CD4-positive, alpha-beta T cell treated with Interleukin-17A for 1 hour (primary cell): ENCODE measurements around the gene PPT1.

ENCODE experiments used
- DNase-seq: peaks from one replicate; pipeline ENCODE4 v3.0.0-alpha.2; 2020

Gene PPT1

GRCh38 chr1:40096977-40097782 lies at the start of gene PPT1:
Gene PPT1 (minus strand): TSS chr1:40097252. CDS start chr1:40097238, 14 bp downstream.
- DNase-seq, result peak; percentile 76

GRCh38 chr1:40143891-40144575 lies 47.0 kb upstream of the PPT1 start:
- DNase-seq, result peak; percentile 79

GRCh38 chr1:40141878-40142535 lies 45.0 kb upstream of the PPT1 start:
- DNase-seq, result no peak

GRCh38 chr1:40140211-40140973 lies 43.3 kb upstream of the PPT1 start:
- no peak for DNase-seq

GRCh38 chr1:40133839-40134238 lies 36.8 kb upstream of the PPT1 start:
- no peak for DNase-seq

- no peak for DNase-seq
Observed at GRCh38 chr1:40133312-40133665, 36.2 kb upstream of the PPT1 start.

GRCh38 chr1:40132383-40133311 lies 35.6 kb upstream of the PPT1 start:
- DNase-seq, result no peak

GRCh38 chr1:40130892-40131291 lies 33.8 kb upstream of the PPT1 start:
- no peak for DNase-seq

GRCh38 chr1:40122855-40123254 lies 25.8 kb upstream of the PPT1 start:
- no peak for DNase-seq

- no peak for DNase-seq
Observed at GRCh38 chr1:40120128-40120527, 23.1 kb upstream of the PPT1 start.

- DNase-seq, result no peak
Observed at GRCh38 chr1:40114400-40114799, 17.3 kb upstream of the PPT1 start.

GRCh38 chr1:40110389-40110788 lies 13.3 kb upstream of the PPT1 start:
- DNase-seq, result no peak

- DNase-seq, result no peak
Observed at GRCh38 chr1:40107290-40107959, 10.4 kb upstream of the PPT1 start.

GRCh38 chr1:40105028-40105427 lies 8.0 kb upstream of the PPT1 start:
- DNase-seq, result no peak

- no peak for DNase-seq
Observed at GRCh38 chr1:40102896-40103295, 5.8 kb upstream of the PPT1 start.

GRCh38 chr1:40102038-40102437 lies 5.0 kb upstream of the PPT1 start:
- no peak for DNase-seq

GRCh38 chr1:40096646-40096976 lies 441 bp downstream of the PPT1 start:
- DNase-seq, result no peak

GRCh38 chr1:40095806-40096205 lies 1.2 kb downstream of the PPT1 start:
- no peak for DNase-seq

- no peak for DNase-seq
Observed at GRCh38 chr1:40094466-40095110, 2.5 kb downstream of the PPT1 start.

- DNase-seq, result no peak
Observed at GRCh38 chr1:40092706-40093639, 4.1 kb downstream of the PPT1 start.
